HepG2 (cell line): ENCODE measurements around the gene FLAD1. TPM values are rescaled to one million over a fixed set of nuclear protein-coding genes. Genes with fewer than 3 reads are reported as not detected.
A peak's percentile ranks its signal among the peaks of the same experiment; 100 is the strongest.

Experiments used
- ARHGAP35 ChIP-seq: sonication (generic); formaldehyde crosslinking; IDR thresholded peaks from 2 replicates; pipeline ENCODE4 v1.9.0; 2022; ENCODE audit warnings: mild to moderate bottlenecking, inconsistent platforms, moderate library complexity, missing genetic modification reagents, borderline replicate concordance
- BCL6 ChIP-seq: IDR thresholded peaks from 2 replicates; pipeline ENCODE4 v1.6.1; 2016; ENCODE audit warnings: missing genetic modification reagents, missing compliant biosample characterization
- CEBPB ChIP-seq: IDR thresholded peaks from 2 replicates; pipeline ENCODE4 v1.6.1; 2011; ENCODE audit warnings: low read depth, low read length, improper control_type of control experiment, borderline replicate concordance
- GATAD2A ChIP-seq: IDR thresholded peaks from 2 replicates; pipeline ENCODE4 v1.6.1; 2016
- HINFP ChIP-seq: sonication (generic); formaldehyde crosslinking; IDR thresholded peaks from 2 replicates; pipeline ENCODE4 v1.4.0; 2020; ENCODE audit warnings: low read depth, mild to moderate bottlenecking, missing genetic modification reagents
- HNF4G ChIP-seq, 2 experiments: sonication (generic) in 1 of 2; formaldehyde crosslinking in 1 of 2; IDR thresholded peaks; 2 replicates each; pipeline versions ENCODE4 v1.4.0 to v1.6.1; 2011 to 2020; ENCODE audit warnings: borderline replicate concordance in 2 of 2, low read depth in 2 of 2, mild to moderate bottlenecking in 2 of 2, low read length in 1 of 2, missing genetic modification reagents in 1 of 2, moderate library complexity in 1 of 2
- MAFG ChIP-seq: sonication (generic); formaldehyde crosslinking; IDR thresholded peaks from 2 replicates; pipeline ENCODE4 v1.5.1; 2020; ENCODE audit warnings: mild to moderate bottlenecking, missing genetic modification reagents
- MAX ChIP-seq: IDR thresholded peaks from 2 replicates; pipeline ENCODE4 v1.6.1; 2012; ENCODE audit warnings: inconsistent platforms
- NCOR1 ChIP-seq: fragments of 200-600 bp; sonication (generic); IDR thresholded peaks from 2 replicates; pipeline ENCODE4 v1.7.0; 2017; ENCODE audit warnings: antibody characterized with exemption, low read length, borderline replicate concordance
- PTBP1 ChIP-seq: fragments of 200-400 bp; formaldehyde crosslinking; IDR thresholded peaks from 2 replicates; pipeline ENCODE4 v1.6.1; 2018; ENCODE audit warnings: low read length, low read depth; ENCODE audit not compliant: poor library complexity, severe bottlenecking
- TBX3 ChIP-seq: fragments of 450-650 bp; IDR thresholded peaks from 2 replicates; pipeline ENCODE4 v1.6.1; 2017; ENCODE audit warnings: antibody characterized with exemption, mild to moderate bottlenecking, inconsistent platforms, borderline replicate concordance
- ZBTB1 ChIP-seq: sonication (generic); formaldehyde crosslinking; IDR thresholded peaks from 2 replicates; pipeline ENCODE4 v1.4.0; 2020; ENCODE audit warnings: missing genetic modification reagents, borderline replicate concordance
- ZBTB42 ChIP-seq: sonication (generic); formaldehyde crosslinking; IDR thresholded peaks from 2 replicates; pipeline ENCODE4 v1.5.0; 2020; ENCODE audit warnings: mild to moderate bottlenecking, missing genetic modification reagents
- ZNF17 ChIP-seq: sonication (generic); formaldehyde crosslinking; IDR thresholded peaks from 2 replicates; pipeline ENCODE4 v1.5.0; 2020; ENCODE audit warnings: mild to moderate bottlenecking, missing genetic modification reagents
- ZNF20 ChIP-seq: sonication (generic); formaldehyde crosslinking; IDR thresholded peaks from 2 replicates; pipeline ENCODE4 v1.4.0; 2020; ENCODE audit warnings: mild to moderate bottlenecking, moderate library complexity, missing genetic modification reagents
- ZNF615 ChIP-seq: sonication (generic); formaldehyde crosslinking; IDR thresholded peaks from 2 replicates; pipeline ENCODE4 v1.5.0; 2020; ENCODE audit warnings: mild to moderate bottlenecking, missing genetic modification reagents, borderline replicate concordance
- ZNF841 ChIP-seq: sonication (generic); formaldehyde crosslinking; IDR thresholded peaks from 2 replicates; pipeline ENCODE4 v1.8.1; 2023; ENCODE audit warnings: missing genetic modification reagents, borderline replicate concordance
- ZNF891 ChIP-seq: sonication (generic); formaldehyde crosslinking; IDR thresholded peaks from 2 replicates; pipeline ENCODE4 v1.5.0; 2020; ENCODE audit warnings: mild to moderate bottlenecking, missing genetic modification reagents
- polyA plus RNA-seq, 8 experiments: library from polyadenylated mRNA; depleted of rRNA in 3 of 8; stranded (reverse) in 7 of 8; unstranded in 1 of 8; fragments of >200 nt; fragmentation: Illumina TruSeq in 4 of 8; extraction: Trizol in 4 of 8; gene quantifications; 2 replicates each; pipeline versions ENCODE4 v1.2.1 to v1.2.3, GENCODE V29; 2011 to 2016; ENCODE audit warnings: low read depth in 4 of 8, missing spikeins in 1 of 8, mixed read lengths in 1 of 8; ENCODE audit not compliant: insufficient read depth in 1 of 8
- total RNA-seq, 5 experiments: library from RNA; depleted of rRNA; stranded (reverse); fragments of >200 nt; fragmentation: Illumina TruSeq; extraction: Trizol; gene quantifications; 2 replicates each; pipeline ENCODE4 v1.2.3, GENCODE V29; 2016; ENCODE audit warnings: low read depth in 1 of 5
- TF ChIP-seq, protein P1 (sequence below): sonication (generic); formaldehyde crosslinking; IDR thresholded peaks from 2 replicates; pipeline ENCODE4 v1.4.0; 2020; ENCODE audit warnings: mild to moderate bottlenecking, missing genetic modification reagents
- TF ChIP-seq, protein P2 (sequence below), 2 experiments: sonication (generic) in 1 of 2; formaldehyde crosslinking in 1 of 2; IDR thresholded peaks; 2 replicates each; pipeline versions ENCODE4 v1.4.0 to v1.6.1; 2018 to 2020; ENCODE audit warnings: missing genetic modification reagents in 2 of 2, borderline replicate concordance in 1 of 2, low read depth in 1 of 2, mild to moderate bottlenecking in 1 of 2, missing biosample characterization in 1 of 2

The FLAD1 gene
- total and polyA plus RNA-seq, 2 of the 13 experiments (the other 11 are each of a cell fraction or from before 2014, with no cell fraction given), result 25.9 to 32.8 TPM

DNA sequence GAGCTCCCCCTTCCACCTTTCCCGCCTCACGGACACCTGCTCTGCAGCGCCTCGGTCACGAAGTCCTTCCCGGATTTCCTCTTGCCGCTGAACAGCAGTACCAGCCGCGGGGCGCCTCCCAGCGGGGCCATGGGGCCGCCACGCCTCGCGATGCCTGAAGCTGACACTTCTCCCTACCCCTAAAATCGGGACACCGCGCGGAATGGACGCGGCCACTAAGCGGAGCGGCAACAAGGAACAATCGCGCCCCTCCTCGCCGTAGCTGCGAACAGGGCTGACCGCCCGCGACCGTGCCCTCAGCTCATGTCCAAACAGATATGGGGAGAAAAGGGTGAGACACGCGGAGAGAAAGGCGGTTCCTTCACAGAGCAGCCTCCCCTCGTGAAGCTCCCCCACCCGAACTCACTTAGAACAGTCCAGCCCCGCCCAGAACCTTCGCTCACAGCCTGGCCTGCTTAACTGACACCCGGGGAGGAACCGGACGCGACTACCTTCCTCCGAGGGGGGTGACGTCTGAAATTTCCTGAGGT, 46.5 kb upstream of the FLAD1 start, which contains the start of gene PMVK (continued):
- TF ChIP-seq, protein P1, sequence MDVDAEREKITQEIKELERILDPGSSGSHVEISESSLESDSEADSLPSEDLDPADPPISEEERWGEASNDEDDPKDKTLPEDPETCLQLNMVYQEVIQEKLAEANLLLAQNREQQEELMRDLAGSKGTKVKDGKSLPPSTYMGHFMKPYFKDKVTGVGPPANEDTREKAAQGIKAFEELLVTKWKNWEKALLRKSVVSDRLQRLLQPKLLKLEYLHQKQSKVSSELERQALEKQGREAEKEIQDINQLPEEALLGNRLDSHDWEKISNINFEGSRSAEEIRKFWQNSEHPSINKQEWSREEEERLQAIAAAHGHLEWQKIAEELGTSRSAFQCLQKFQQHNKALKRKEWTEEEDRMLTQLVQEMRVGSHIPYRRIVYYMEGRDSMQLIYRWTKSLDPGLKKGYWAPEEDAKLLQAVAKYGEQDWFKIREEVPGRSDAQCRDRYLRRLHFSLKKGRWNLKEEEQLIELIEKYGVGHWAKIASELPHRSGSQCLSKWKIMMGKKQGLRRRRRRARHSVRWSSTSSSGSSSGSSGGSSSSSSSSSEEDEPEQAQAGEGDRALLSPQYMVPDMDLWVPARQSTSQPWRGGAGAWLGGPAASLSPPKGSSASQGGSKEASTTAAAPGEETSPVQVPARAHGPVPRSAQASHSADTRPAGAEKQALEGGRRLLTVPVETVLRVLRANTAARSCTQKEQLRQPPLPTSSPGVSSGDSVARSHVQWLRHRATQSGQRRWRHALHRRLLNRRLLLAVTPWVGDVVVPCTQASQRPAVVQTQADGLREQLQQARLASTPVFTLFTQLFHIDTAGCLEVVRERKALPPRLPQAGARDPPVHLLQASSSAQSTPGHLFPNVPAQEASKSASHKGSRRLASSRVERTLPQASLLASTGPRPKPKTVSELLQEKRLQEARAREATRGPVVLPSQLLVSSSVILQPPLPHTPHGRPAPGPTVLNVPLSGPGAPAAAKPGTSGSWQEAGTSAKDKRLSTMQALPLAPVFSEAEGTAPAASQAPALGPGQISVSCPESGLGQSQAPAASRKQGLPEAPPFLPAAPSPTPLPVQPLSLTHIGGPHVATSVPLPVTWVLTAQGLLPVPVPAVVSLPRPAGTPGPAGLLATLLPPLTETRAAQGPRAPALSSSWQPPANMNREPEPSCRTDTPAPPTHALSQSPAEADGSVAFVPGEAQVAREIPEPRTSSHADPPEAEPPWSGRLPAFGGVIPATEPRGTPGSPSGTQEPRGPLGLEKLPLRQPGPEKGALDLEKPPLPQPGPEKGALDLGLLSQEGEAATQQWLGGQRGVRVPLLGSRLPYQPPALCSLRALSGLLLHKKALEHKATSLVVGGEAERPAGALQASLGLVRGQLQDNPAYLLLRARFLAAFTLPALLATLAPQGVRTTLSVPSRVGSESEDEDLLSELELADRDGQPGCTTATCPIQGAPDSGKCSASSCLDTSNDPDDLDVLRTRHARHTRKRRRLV (CRISPR knock-in tag), result peak; percentile 96; the same call in 1 of the 2 replicates
- TF ChIP-seq GATAD2A (CRISPR knock-in tag), result peak; percentile 82
- no peak; the same call in 1 of the 2 replicates for TF ChIP-seq ZBTB1 (CRISPR knock-in tag)
- peak; percentile 98 for TF ChIP-seq ARHGAP35 (CRISPR knock-in tag)
- TF ChIP-seq MAX, result peak; percentile 100
- TF ChIP-seq MAFG (CRISPR knock-in tag), result no peak
- TF ChIP-seq HNF4G (IDR thresholded peaks at IDR 0.05; ENCODE audit: borderline replicate concordance, low read depth, low read length), result 0 out of 2 replicates have a peak, but pooled peaks have one; percentile 32
- peak; percentile 44; the same call in 1 of the 2 replicates for TF ChIP-seq HNF4G (CRISPR knock-in tag; IDR thresholded peaks at IDR 0.05; ENCODE audit: borderline replicate concordance, low read depth)
- TF ChIP-seq ZNF615 (CRISPR knock-in tag), result no peak; the same call in 1 of the 2 replicates
- no peak; the same call in 1 of the 2 replicates for TF ChIP-seq NCOR1
- peak; percentile 38 for TF ChIP-seq PTBP1
- TF ChIP-seq, protein P2, sequence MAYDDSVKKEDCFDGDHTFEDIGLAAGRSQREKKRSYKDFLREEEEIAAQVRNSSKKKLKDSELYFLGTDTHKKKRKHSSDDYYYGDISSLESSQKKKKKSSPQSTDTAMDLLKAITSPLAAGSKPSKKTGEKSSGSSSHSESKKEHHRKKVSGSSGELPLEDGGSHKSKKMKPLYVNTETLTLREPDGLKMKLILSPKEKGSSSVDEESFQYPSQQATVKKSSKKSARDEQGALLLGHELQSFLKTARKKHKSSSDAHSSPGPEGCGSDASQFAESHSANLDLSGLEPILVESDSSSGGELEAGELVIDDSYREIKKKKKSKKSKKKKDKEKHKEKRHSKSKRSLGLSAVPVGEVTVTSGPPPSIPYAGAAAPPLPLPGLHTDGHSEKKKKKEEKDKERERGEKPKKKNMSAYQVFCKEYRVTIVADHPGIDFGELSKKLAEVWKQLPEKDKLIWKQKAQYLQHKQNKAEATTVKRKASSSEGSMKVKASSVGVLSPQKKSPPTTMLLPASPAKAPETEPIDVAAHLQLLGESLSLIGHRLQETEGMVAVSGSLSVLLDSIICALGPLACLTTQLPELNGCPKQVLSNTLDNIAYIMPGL (CRISPR knock-in tag; IDR thresholded peaks at IDR 0.05; ENCODE audit: borderline replicate concordance in 1 of 2, low read depth in 1 of 2), result peak; percentile 93 to 96
- peak; percentile 98 for TF ChIP-seq HINFP (CRISPR knock-in tag)
- 0 out of 2 replicates have a peak, but pooled peaks have one; percentile 61 for TF ChIP-seq ZNF20 (CRISPR knock-in tag)
- TF ChIP-seq TBX3, result peak; percentile 67
- TF ChIP-seq ZNF841 (CRISPR knock-in tag), result peak; percentile 95
- peak; percentile 99 for TF ChIP-seq ZNF891
- peak; percentile 98 for TF ChIP-seq ZNF17 (CRISPR knock-in tag)
- TF ChIP-seq BCL6 (CRISPR knock-in tag), result peak; percentile 74
- TF ChIP-seq ZBTB42, result peak; percentile 85; the same call in 1 of the 2 replicates
- TF ChIP-seq CEBPB, result no peak
